Thoracic aorta (tissue), 2 donors: Measurements from ENCODE around the gene SHKBP1. TPM values are rescaled to one million over a fixed set of nuclear protein-coding genes. Genes with fewer than 3 reads are reported as not detected.

Experiments used
- ATAC-seq: fragments of 150-250 bp; one replicate; pipeline ENCODE4 v1.8.0; 2017; ENCODE audit warnings: low read depth; ENCODE audit not compliant: insufficient number of reproducible peaks, low FRiP score
- DNase-seq: peaks from one replicate; pipeline ENCODE4 v3.0.0-alpha.2; 2020; ENCODE audit warnings: low spot score
- H3K27ac ChIP-seq, 2 donors: fragments of 200-600 bp; sonication (generic); 1 replicate in 1 of 2; 2 replicates in 1 of 2; pipeline ENCODE4 v1.5.1; 2016; ENCODE audit warnings: mild to moderate bottlenecking in 2 of 2, moderate library complexity in 2 of 2
- H3K27me3 ChIP-seq: fragments of 200-600 bp; sonication (generic); replicated peaks from 2 replicates; pipeline ENCODE4 v1.6.0; 2016; ENCODE audit warnings: mild to moderate bottlenecking; ENCODE audit not compliant: insufficient read depth
- H3K36me3 ChIP-seq: fragments of 200-600 bp; sonication (generic); one replicate; pipeline ENCODE4 v1.5.1; 2016
- H3K4me1 ChIP-seq, 2 donors: fragments of 200-600 bp; sonication (generic); 1 replicate in 1 of 2; 2 replicates in 1 of 2; pipeline versions ENCODE4 v1.5.1 to v1.6.0; 2016; ENCODE audit warnings: low read depth in 2 of 2, mild to moderate bottlenecking in 1 of 2; ENCODE audit not compliant: control insufficient read depth in 1 of 2
- H3K4me3 ChIP-seq: fragments of 200-600 bp; sonication (generic); 2 replicates; pipeline ENCODE4 v1.5.1; 2016; ENCODE audit warnings: mild to moderate bottlenecking
- H3K9me3 ChIP-seq: fragments of 200-600 bp; sonication (generic); 2 replicates; pipeline ENCODE4 v1.5.1; 2016
- total RNA-seq, 2 donors: library from RNA; depleted of rRNA; stranded (reverse); fragments of >200 nt; gene quantifications; one replicate each; pipeline versions ENCODE4 v1.1.0 to v1.2.3, GENCODE V29; 2016
- TF ChIP-seq, protein P1 (sequence below): fragments of 200-600 bp; sonication (generic); IDR thresholded peaks from one replicate; pipeline ENCODE4 v1.5.1; 2019; ENCODE audit warnings: antibody characterized with exemption

SHKBP1 gene
- total RNA-seq, 2 donors from 2014 or later: 36.0 to 78.4 TPM

DNA sequence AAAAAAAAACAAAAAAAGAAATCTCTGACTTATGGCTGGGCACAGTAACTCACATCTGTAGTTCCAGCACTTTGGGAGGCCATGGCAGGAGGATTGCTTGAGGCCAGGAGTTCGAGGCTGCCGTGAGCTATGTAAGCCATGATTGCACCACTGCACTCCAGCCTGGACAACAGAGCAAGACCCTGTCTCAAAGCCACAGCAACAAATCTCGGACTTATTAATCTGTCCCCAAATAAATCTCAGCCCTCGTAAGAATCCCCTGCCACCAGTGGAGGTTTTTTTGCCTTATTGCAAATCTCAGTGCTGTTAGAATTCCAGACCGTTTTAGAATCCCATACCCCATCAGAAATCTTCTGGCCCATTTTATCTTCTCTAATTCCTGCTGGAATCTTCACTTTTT is 4.9 kb downstream of the SHKBP1 start:
- no peak overlapping the region for H3K4me3 ChIP-seq
- H3K9me3 ChIP-seq: no peaks in the 10 kb centered on the region
- no peaks in the 10 kb centered on the region for H3K27me3 ChIP-seq
- peaks cover 34% of the 10 kb centered on the region for H3K36me3 ChIP-seq
- DNase-seq (no peak), ATAC-seq (no peak)
- H3K4me1 ChIP-seq: peaks cover 11 to 15% of the 10 kb centered on the region in 2 donors
- H3K27ac ChIP-seq: no peak overlapping the region
- TF ChIP-seq, protein P1, sequence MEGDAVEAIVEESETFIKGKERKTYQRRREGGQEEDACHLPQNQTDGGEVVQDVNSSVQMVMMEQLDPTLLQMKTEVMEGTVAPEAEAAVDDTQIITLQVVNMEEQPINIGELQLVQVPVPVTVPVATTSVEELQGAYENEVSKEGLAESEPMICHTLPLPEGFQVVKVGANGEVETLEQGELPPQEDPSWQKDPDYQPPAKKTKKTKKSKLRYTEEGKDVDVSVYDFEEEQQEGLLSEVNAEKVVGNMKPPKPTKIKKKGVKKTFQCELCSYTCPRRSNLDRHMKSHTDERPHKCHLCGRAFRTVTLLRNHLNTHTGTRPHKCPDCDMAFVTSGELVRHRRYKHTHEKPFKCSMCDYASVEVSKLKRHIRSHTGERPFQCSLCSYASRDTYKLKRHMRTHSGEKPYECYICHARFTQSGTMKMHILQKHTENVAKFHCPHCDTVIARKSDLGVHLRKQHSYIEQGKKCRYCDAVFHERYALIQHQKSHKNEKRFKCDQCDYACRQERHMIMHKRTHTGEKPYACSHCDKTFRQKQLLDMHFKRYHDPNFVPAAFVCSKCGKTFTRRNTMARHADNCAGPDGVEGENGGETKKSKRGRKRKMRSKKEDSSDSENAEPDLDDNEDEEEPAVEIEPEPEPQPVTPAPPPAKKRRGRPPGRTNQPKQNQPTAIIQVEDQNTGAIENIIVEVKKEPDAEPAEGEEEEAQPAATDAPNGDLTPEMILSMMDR: no peak

DNA sequence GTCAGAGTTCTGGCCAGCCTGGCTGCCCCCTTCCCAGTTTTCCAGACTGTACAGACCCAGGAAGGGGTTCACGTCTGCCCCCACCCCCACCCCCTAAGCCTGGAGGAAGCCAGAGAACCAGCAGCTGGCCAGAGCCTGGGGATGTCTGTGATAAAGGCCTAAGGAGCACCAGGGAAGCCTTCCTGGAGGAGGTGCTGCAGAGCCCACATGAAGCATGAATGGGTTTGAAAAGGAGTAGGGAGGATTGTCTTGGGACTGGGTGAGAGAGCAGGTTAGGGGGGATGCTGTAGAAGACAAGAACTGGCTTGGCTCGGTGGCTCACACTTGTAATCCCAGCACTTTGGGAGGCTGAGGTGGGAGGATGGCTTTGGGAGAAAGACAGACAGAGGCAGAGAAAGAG is 5.8 kb downstream of the SHKBP1 start:
- Histone ChIP-seq H3K27ac (no peak overlapping the region), H3K4me1 (peaks cover 10% of the 10 kb centered on the region in 2 donors), H3K4me3 (no peak overlapping the region), H3K9me3 (no peaks in the 10 kb centered on the region), H3K36me3 (peaks cover 44% of the 10 kb centered on the region), H3K27me3 (no peaks in the 10 kb centered on the region)
- TF ChIP-seq, protein P1: no peak
- ATAC-seq: no peak
- DNase-seq: no peak

DNA sequence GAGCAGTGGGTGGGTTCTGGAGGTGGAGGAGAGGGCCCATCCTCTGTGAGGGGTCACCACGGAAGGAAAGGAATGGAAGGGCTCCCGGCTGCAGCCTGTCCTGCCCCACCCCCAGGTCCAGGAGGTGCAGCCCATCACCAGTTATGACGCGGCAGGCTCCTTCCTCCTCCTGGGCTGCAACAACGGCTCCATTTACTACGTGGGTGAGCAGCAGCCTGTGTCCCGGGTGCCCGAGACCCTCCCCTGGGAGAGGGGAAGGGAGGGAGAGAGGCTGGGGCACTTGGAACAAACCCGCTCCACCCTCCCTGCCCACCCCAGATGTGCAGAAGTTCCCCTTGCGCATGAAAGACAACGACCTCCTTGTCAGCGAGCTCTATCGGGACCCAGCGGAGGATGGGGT is 6.6 kb downstream of the SHKBP1 start:
- H3K36me3 ChIP-seq: peaks cover 44% of the 10 kb centered on the region
- no peak overlapping the region for H3K4me3 ChIP-seq
- TF ChIP-seq, protein P1: no peak
- no peaks in the 10 kb centered on the region for H3K9me3 ChIP-seq
- ATAC-seq: no peak
- H3K4me1 ChIP-seq: peaks cover 2 to 3% of the 10 kb centered on the region in 2 donors
- H3K27ac ChIP-seq: no peak overlapping the region
- H3K27me3 ChIP-seq: no peaks in the 10 kb centered on the region
- DNase-seq: no peak

DNA sequence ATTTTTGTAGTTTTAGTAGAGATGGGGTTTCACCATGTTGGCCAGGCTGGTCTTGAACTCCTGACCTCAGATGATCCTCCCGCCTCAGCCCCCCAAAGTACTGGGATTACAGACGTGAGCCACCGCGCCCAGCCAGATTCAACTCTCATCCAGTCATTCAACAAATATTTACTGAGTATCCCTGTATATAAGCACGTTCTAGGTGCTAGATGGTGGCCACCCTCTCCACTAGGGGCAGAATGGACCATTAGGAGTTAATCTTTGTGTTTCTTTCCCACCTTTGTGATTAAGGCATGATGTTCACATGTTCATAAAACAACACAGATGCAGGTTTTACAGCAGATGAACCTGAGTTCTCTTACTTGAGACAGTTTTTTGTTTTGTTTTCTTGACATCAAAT is 7.3 kb downstream of the SHKBP1 start:
- no peaks in the 10 kb centered on the region for H3K4me1 ChIP-seq
- TF ChIP-seq, protein P1: no peak
- no peak overlapping the region for H3K4me3 ChIP-seq
- DNase-seq (no peak), ATAC-seq (no peak)
- H3K9me3 ChIP-seq: no peaks in the 10 kb centered on the region
- peaks cover 44% of the 10 kb centered on the region for H3K36me3 ChIP-seq
- no peak overlapping the region for H3K27ac ChIP-seq
- H3K27me3 ChIP-seq: no peaks in the 10 kb centered on the region

DNA sequence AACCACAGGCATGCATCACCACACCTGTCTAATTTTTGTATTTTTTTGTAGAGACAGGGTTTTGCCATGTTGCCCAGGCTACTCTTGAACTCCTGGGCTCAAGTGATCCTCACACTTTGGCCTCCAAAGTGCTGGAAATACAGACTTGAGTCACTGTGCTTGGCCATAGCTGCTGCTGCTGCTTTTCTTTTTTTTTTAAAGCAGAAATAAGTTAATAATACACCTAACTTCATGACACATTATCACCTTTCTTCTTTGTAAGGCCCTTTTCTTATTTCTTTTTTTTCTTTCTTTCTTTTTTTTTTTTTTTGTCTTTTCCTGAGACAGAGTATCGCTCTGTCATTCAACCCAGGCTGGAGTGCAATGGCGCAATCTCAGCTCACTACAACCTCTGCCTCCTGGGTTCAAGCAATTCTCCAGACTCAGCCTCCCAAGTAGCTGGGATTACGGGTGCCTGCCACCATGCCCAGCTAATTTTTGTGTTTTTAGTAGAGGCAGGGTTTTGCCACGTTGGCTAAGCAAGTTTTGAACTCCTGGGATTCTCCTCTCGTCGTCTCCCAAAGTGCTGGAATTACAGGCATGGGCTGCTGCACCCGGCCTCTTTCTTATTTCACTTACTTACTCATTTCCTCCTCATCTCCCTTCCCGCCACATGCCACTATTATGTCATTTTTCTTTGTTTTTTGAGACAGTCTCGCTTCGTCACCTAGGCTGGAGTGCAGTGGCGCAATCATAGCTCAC is 8.7 kb downstream of the SHKBP1 start:
- Histone ChIP-seq H3K27ac (no peak overlapping the region), H3K36me3 (peaks cover 39% of the 10 kb centered on the region), H3K27me3 (no peaks in the 10 kb centered on the region), H3K9me3 (no peaks in the 10 kb centered on the region), H3K4me1 (no peaks in the 10 kb centered on the region), H3K4me3 (no peak overlapping the region)
- no peak for ATAC-seq
- TF ChIP-seq, protein P1: no peak
- DNase-seq: no peak
